HG03354 (cell line): ENCODE results near the gene PIGS.
"Not testable (repeated sequence)": the region's sequence is repeated elsewhere in the genome, so short reads cannot be mapped to it uniquely, and the experiment has no call there.

Experiments used
- ATAC-seq: cut with Tn5 transposase; IDR thresholded peaks from one replicate; pipeline ENCODE4 v1.9.1; 2021; ENCODE audit warnings: mild to moderate bottlenecking; ENCODE audit not compliant: unreplicated experiment, poor library complexity, severe bottlenecking

PIGS gene

DNA sequence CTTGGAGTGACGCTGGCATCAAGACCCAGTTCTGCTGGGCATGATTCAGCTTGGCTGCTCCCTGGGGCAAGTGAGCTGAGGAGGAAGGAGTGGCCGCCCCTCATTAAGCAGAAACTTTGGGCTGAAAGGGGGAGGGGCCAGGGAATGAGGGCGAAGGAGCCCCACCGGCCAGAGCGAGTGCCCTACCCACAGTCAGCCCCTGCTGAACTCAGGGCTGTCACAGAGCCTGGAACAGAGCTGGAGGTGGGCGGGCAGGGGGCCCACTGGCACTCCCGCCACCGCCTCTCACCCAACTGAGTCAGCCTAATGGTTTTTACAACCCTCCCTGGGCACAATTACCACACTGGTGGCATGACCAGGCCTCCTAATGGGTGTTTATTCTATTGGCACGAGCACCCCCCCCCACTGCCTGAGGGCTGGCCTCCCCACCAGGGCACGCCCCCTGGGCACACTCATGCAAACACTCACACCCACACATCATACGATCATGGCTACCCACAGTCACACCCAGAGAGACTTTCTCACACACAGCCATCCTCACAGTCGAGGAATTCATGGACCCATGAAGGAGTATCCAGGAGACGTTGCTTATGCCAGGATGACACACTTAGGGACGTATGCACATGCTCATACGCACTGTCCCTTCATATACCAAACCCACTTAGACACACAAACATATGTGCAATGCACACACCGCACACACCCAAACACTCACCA, 38.1 kb downstream of the PIGS start:
- ATAC-seq = no peak

DNA sequence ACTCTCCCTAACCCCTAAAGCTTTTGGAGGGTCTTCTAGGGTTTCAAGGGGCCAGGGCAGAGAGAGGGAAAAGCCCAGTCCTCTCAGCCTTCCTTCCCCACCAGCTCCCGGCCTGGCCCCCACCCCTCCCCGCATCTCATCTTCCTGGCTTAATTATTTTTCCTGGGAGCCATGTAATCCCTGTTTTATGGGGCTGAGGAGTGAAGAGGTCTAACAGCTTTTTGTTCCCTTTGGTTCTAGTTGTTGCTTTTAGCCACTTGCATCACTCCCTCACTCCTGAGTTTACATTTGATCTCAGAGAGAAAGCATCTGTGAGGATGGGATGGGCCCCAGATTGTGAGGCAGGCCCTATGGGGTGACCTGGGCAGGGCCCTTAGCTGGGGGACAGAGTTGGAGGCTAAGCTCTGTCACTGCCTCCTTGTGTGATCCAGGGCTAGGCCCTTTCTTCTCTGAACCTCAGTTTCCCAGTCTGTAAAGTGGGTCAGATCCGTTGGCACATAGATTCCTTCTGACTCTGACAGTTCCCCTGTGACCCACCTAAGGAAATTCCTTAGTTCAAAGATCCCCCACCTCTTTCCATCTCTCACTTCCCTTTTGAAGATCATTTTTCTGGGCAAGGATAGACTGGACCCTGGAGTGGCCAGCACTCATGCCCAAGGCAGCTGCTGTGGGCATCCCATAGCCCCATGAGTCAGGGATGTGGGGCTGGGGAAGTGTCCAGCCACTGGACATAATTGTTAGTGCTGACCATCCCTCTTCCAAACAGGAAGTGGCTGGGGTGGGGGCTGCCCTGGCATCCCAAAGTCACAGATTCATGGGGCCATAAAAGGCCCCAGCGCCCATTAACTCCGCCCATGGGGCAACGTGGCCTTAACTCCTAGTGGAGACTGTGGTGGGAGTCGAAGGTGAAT, 39.0 kb downstream of the PIGS start:
- no peak for ATAC-seq

DNA sequence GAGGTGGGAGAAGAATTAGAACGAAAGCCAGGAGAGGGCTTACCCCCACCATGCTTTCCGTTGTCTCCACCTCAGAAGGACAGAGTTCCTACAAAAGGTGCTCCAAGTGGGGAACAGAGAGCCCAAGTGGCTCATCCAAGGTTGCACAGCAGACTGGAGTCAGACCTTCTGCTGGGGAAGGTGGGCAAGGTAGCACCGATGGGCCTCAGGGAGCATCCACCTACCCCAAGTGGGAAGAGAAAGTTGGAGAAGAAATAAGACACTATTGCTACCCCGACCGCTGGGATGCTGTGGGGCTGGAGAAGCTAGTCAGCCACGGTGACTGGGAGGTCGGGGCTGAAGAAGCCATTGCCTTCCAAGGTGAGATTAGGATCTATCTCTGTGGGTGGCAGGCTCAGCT, 40.4 kb downstream of the PIGS start:
- ATAC-seq = no peak

DNA sequence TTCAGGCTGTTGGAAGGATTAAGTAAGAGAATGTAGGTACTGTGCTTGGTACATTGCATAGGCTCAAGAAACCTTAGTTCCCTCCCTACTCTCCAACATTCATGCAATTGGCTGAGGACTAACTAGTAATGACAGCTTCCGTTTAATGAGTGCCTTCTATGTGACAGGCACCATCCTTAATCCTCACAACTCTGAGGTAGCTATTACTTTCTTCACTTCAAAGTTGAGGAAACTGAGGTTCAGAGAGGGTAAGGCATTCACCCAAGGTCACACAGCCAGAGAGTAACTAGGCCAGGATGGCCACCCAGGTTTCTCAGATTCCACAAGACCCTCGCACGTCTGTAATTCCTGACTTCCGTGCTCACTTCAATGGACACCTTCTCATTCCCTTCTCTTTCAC, 41.1 kb downstream of the PIGS start:
- no peak for ATAC-seq

DNA sequence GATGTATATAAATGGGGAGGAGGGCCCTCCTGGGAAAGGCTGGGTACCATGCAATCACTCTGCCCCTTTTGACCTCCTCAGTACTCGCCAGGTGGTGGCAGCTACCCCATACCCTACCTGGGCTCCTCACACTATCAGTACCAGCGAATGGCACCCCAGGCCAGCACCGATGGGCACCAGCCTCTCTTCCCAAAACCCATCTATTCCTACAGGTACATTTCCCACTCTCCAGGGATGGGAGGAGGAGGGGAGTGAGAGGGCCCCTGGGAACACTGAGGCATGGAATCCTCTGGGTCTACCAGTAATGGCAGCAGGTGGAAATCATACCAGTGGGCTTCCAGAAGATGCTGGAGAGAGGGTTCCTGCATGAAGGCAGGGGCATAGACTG, 42.3 kb downstream of the PIGS start:
- no peak for ATAC-seq

DNA sequence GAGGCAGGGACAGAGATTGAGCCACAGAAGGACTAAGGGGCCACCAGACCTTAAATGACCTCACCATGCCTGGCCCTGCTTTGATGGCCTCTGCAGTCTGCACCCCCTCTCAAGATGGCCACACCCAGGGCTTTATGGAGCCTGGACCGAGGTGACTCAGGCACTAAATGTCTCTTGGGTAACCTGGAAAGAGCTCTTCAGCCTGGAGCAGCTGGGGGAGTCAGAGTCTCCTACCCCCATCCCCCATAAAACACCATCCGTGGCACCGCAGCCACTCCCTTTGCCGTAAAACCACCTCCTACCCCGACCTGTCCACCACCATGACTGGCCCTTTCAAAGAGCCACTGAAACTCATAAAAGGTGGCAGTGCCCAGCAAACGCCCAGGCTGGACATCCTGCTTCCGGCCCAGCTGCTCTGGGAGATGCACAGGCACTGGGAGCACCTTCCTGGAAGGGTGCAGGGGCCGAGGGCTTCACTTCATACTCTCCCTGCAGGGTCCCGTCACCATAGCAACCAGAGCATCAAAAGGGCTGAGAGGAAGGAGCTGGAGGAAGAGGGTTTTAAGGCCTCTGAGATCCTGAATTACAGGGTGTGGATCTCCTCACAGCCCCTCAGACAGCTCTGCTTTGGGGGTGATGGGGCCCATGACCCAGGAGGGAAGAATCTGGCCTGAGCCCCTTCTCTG, 42.9 kb downstream of the PIGS start:
- no peak for ATAC-seq

DNA sequence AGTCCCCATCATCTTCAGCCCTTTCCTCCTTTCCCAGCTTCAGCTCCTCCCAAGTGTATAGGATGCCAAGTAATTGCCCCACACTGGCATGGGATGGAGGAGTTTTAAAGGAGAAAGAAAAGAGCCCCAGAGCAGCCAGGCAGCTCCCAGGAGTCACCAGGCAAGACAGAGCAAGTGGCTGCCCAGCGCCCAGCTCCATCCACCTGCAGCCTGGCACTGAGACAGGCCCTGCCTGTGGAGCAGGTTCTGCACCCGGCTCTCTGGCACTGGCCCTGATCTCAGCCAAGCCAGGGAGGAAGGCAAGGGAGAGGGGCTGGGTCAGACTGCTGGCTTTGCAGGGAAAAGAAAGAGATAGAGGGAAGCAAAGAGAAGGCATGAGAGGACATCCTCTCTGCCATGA, 43.5 kb downstream of the PIGS start:
- ATAC-seq = no peak

DNA sequence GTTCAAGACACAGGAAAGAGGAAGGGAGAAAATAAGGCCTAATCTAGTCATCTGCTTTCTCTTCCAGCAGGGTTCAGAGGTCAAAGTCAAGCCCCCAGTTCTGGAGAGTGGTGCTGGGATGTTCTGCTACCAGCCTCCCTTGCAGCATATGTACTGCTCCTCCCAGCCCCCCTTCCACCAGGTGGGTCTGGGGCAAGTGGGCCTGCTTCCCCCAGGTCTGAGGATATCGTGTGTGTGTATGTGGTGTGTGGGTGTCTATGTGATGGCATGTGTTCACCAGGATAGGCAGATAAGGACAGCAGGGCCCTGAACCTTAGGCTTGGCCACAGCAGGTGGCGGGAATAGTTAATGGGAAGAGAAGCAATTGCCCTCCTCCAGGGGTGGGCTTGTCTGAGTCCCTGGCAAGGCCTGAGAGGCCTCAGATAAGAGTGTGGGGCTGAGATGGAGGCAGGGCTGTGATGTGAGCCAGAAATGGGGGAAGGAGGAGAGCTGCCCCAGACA, 44.1 kb downstream of the PIGS start:
- no peak for ATAC-seq

DNA sequence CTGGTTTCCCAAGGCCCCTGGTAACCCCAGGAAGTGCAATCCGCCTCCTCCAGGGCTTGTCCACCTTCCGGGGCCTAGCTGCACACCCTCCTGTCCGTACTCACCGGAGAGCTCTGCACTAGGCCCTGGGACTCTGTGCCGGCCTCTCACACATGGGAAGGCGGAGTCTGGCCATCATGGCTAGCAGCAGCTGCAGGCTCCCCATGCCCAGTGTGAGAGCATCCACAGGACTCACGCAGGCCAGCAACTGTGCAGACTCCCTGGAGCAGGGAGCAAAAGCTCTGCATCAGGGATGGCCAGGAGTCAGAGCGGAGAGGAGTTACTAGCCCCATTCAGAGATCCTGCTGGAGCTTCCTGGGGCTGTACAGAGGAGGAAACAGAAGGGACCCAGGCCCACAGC, 44.9 kb downstream of the PIGS start:
- no peak for ATAC-seq

DNA sequence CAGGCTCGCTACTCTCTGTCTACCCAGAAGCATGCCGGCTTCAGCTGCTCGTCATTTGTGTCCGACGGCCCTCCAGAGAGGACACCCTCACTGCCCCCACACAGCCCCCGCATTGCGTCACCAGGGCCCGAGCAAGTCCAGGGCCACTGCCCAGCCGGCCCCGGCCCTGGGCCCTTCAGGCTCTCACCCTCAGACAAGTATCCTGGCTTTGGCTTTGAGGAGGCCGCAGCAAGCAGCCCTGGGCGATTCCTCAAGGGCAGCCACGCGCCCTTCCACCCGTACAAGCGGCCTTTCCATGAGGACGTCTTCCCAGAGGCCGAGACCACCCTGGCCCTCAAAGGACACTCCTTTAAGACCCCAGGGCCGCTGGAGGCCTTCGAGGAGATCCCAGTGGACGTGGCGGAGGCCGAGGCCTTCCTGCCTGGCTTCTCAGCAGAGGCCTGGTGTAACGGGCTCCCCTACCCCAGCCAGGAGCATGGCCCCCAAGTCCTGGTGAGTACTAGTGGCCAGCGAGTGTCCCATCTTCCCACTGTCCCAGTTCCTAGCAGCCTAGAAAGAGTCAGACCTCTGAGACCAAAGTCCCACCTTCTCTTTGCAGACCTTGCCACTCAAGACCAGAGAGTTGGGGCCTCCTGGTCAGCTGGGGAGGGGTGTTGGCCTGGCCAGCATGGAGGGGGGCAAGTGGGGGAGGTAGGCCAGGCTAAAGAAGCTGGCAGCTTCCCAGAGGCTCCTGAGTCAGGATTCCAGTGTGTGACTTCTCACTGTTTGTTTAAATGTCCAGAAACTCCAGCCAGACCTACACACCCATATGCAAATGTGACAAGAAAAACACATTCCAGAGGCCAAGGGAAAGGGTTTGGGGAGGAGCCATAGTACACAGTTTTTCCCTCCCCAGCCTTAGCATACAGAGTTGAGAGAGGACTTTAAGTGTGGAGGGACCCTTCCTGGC, 46.6 kb downstream of the PIGS start:
- ATAC-seq = no peak

DNA sequence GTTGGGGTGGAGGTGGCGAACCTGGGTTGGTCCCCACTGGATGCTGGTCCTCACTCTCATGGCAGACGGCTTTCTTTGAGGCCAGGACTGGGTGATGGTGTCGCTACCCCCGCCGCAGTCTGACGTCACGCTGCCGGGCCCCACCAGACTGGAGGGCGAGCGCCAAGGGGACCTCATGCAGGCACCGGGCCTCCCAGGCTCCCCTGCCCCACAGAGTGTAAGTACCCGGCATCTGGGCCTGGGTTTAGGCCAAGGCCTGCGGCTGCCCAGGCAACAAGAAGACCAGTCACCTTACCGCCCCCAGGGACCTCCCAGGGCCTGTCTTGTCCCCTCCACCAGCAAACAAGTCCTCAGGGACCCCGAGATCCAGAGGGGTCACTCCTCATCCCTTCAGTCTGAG, 47.4 kb downstream of the PIGS start:
- no peak for ATAC-seq

DNA sequence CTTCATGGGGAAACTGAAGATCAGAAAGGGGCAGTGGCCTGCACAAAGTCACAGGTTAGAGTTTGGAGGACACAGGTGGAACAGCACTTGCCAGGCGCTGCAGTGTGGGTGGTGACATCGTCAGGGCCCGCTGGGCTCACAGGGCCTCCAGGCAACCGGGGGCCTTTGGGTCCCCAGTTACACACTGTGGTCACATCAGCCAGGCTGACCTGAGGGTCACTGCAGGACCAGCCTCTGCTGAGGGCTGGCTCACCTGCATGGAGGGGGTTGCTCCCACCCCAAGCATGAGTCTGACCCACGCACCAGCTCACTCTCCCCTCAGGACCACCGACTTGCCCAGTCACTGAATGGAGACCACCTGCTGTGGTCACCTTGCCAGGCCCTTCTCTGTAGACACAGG, 48.1 kb downstream of the PIGS start:
- no peak for ATAC-seq

DNA sequence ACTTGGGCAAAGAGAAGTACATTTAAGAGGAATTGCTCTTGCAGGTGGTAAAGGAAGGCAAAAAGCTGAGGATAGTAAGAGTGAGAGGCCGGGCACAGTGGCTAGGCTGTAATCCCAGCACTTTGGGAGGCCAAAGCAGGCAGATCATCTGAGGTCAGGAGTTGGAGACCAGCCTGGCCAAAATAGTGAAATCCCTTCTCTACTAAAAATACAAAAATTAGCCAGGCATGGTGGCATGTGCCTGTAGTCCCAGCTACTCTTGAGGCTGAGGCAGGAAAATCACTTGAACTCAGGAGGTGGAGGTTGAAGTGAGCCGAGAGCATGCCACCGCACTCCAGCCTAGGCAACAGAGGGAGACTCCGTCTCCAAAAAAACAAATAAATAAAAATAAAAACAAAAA, 49.0 kb downstream of the PIGS start:
- not testable (repeated sequence) for ATAC-seq

DNA sequence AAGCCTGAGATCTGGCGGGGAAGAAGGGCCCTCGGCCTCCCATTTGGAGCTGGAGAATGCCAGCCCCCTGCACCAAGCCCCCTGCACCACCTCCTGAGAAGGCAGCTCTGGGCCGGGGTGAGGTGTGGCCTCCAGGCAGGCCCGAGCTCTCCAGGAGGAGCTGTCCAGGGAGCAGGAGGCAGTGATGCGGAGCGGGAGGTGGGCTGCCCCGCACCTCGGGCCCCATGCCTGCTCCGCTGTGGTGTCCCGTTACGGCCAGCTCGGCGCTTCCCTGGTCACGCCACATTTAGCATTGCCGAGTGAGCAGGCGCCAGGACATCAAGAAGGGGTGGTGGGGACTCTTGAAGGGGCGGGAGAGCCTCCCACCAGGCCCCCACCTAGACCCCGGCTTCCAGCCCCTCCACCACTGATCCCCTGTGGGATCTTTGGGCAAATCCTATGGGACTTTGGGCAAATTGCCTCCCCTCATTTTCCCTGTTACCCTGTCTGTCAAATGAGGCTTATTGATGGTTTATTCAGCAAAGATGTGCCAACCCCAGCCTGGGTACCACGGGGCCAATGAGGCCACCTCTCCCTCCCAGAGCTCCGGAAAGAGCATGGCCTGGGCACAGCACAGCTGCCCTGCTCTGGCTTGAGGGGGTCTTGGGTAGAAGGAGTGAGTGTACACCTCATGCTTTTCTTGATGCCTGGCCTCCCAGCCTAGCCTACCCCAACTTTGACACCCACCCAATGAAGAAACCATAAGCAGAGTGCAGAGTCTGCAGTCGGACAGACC, 49.8 kb downstream of the PIGS start:
- no peak for ATAC-seq

DNA sequence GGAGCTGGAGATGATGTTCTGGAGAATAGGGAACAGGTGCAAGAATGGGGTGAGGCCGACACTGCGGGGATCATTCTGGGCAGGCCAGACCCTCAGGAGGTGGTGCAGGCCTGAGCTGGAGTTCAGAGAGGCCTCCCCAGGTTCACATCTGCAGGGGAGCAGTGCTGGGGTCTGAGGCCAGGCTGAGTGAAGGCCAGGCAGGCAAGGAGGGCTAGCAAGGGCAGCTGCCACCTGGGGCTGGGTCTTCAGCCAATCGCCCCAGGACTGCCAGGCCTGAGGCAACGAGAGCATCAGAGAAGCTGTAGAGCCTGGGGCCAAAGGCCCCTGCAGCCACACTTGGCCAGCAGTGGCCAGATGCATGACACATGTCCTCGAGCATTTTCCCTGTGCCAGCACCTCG, 50.6 kb downstream of the PIGS start:
- ATAC-seq = no peak

DNA sequence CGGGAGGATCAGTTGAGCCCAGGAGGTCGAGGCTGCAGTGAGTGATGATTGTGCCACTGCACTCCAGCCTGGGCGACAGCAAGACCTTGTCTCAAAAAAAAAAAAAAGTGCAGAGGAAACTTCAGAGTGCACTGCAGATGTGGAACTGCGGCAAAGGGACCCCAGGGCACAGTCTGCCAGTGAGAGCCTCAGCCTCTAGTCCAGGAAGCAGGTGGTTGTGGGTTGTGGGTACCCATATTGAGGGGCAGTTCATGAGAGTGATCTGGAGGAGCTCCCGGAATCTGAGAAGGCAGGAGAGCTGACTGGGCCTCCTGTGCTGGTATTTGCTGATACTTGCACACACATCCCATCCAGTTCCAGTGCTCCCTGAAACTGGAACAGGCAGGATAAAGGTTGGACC, 52.1 kb downstream of the PIGS start:
- ATAC-seq = no peak

DNA sequence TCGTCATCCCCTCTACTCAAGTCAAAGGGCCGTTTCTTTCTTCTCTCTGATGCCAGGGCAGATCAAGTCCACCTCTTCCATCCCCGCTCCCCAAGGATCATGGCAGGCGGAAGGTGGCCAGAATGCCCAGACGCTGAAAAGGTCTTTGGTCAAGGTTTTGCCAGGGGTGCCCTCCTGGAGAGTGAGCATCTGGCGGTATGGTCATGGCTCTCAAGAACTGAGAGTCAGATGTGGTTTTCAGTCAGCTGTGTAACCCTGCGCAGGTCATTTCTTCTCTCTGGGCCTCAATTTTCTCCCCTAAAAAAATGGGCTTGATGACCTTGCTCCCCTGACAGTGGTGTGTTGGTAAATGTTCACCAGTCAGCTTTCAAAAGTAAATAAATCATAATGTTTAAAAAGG, 52.7 kb downstream of the PIGS start:
- no peak for ATAC-seq

DNA sequence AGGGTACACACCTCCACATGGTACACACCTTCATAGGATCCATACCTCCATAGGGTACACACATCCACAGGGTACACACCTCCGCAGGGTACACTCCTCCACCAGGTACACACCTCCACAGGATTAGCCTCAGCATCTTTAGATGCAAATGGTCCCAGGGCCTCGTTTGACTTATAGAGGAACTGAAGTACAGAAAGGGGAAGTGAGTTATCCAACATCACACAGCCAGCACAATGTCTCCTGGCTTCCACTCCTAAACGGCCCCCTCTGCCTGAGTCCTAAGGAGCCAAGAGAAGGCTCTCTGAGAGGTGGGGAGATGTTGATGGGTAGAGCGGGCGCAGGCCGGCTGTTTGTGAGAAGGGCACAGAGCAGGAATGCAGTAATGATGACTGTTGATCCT, 53.2 kb downstream of the PIGS start:
- ATAC-seq = no peak

DNA sequence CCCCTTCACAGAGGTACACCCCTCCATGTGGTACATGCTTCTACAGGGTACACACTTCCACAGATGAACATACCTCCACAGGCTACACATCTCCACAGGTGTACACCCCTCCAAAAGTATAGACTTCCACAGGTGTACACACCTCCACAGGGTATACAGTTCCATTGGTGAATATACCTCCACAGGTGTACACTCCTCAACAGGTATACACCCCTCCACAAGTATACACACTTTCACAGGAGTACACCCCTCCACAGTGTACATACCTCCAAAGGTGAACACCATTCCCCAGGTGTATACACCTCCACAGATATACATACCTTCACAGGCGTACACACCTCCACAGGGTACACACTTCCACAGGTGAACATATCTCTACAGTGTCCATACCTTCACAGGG, 55.8 kb downstream of the PIGS start:
- ATAC-seq = no peak
